ENCODE results near the gene SLC35B4. TPM values are rescaled to one million over a fixed set of nuclear protein-coding genes. Genes with fewer than 3 reads are reported as not detected.

SLC35B4 gene
- total and polyA plus RNA-seq, 7 donors, result 2.4 to 9.4 (median 6.1) TPM

DNA sequence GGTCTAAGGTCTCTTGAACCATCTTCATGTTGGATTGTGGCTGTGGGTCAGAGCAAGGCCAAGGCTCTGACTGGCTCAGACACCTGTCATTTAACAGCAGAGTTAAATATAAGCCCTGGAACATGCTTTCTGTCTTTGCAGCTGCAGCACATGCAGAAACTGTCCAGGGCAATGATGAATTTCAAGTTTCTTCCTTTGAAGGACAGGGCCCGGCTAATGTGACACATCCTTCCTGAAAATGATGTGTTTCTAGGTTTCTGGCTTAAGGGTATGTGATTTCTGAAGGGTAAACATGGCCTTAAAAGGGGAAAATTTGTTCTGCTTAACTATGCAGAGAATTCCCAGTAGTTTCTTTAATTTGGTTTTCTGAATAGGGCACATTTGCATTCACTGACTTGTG lies 34.0 kb upstream of the SLC35B4 start:
- Histone ChIP-seq H3K9me3 (no peaks in the 10 kb centered on the region), H3K4me3 (no peak overlapping the region), H3K4me1 (no peaks in the 10 kb centered on the region), H3K36me3 (no peaks in the 10 kb centered on the region), H3K27ac (no peak overlapping the region), H3K27me3 (peaks cover 0 to under 1% (median 0%) of the 10 kb centered on the region in 3 donors)
- no peak for TF ChIP-seq POLR2A (IDR thresholded peaks at IDR 0.05)
- no peak for TF ChIP-seq POLR2AphosphoS5 (IDR thresholded peaks at IDR 0.05)
- no peak for TF ChIP-seq EP300 (IDR thresholded peaks at IDR 0.05)
- TF ChIP-seq, protein P1, sequence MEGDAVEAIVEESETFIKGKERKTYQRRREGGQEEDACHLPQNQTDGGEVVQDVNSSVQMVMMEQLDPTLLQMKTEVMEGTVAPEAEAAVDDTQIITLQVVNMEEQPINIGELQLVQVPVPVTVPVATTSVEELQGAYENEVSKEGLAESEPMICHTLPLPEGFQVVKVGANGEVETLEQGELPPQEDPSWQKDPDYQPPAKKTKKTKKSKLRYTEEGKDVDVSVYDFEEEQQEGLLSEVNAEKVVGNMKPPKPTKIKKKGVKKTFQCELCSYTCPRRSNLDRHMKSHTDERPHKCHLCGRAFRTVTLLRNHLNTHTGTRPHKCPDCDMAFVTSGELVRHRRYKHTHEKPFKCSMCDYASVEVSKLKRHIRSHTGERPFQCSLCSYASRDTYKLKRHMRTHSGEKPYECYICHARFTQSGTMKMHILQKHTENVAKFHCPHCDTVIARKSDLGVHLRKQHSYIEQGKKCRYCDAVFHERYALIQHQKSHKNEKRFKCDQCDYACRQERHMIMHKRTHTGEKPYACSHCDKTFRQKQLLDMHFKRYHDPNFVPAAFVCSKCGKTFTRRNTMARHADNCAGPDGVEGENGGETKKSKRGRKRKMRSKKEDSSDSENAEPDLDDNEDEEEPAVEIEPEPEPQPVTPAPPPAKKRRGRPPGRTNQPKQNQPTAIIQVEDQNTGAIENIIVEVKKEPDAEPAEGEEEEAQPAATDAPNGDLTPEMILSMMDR (IDR thresholded peaks at IDR 0.05), result no peak
- no peak for DNase-seq
- 35 to 71% methylated on average over 1 of the region's 1 CpG for WGBS, 2 donors
- intact Hi-C loops (cut with DNase I), result no loop called here

GRCh38 chr7:134347567-134347966 lies 30.8 kb upstream of the SLC35B4 start:
- no peak overlapping the region for H3K27ac ChIP-seq
- TF ChIP-seq, protein P1 (IDR thresholded peaks at IDR 0.05), result no peak
- TF ChIP-seq POLR2A (IDR thresholded peaks at IDR 0.05), result no peak
- no peak for TF ChIP-seq EP300 (IDR thresholded peaks at IDR 0.05)
- TF ChIP-seq POLR2AphosphoS5 (IDR thresholded peaks at IDR 0.05), result no peak
- 86 to 90% methylated on average over 5 of the region's 5 CpGs for WGBS, 2 donors

GRCh38 chr7:134343796-134344195 lies 27.1 kb upstream of the SLC35B4 start:
- Histone ChIP-seq H3K9me3 (no peaks in the 10 kb centered on the region), H3K4me1 (no peaks in the 10 kb centered on the region), H3K27me3 (peaks cover 0 to 3% (median 0%) of the 10 kb centered on the region in 3 donors), H3K36me3 (no peaks in the 10 kb centered on the region), H3K27ac (no peak overlapping the region), H3K4me3 (no peak overlapping the region)
- TF ChIP-seq POLR2AphosphoS5 (IDR thresholded peaks at IDR 0.05) (no peak), POLR2A (IDR thresholded peaks at IDR 0.05) (no peak), EP300 (IDR thresholded peaks at IDR 0.05) (no peak)
- TF ChIP-seq, protein P1 (IDR thresholded peaks at IDR 0.05), result no peak
- 78 to 85% methylated on average over 6 of the region's 6 CpGs for WGBS, 2 donors
- intact Hi-C loops (cut with DNase I), result loop anchor here (10.0 kb wide), 1 partner anchor 179 kb away; no protein-coding TSS in a partner anchor
- DNase-seq, result no peak

More at GRCh38 chr7:134347567-134347966, 30.8 kb upstream of the SLC35B4 start:
- intact Hi-C loops (cut with DNase I), result loop anchor here (10.0 kb wide), 1 partner anchor 183 kb away; no protein-coding TSS in a partner anchor
- H3K4me3 ChIP-seq, result no peak overlapping the region
- no peaks in the 10 kb centered on the region for H3K36me3 ChIP-seq
- no peak for DNase-seq
- H3K9me3 ChIP-seq, result no peaks in the 10 kb centered on the region
- no peaks in the 10 kb centered on the region for H3K4me1 ChIP-seq
- peaks cover 0 to 3% (median 0%) of the 10 kb centered on the region in 3 donors for H3K27me3 ChIP-seq

- TF ChIP-seq POLR2A (IDR thresholded peaks at IDR 0.05) (no peak), EP300 (IDR thresholded peaks at IDR 0.05) (no peak), POLR2AphosphoS5 (IDR thresholded peaks at IDR 0.05) (no peak)
- TF ChIP-seq, protein P1 (IDR thresholded peaks at IDR 0.05), result no peak
- no peak overlapping the region for H3K4me3 ChIP-seq
- no peaks in the 10 kb centered on the region for H3K9me3 ChIP-seq
- no peaks in the 10 kb centered on the region for H3K36me3 ChIP-seq
- no peak overlapping the region for H3K27ac ChIP-seq
- intact Hi-C loops (cut with DNase I), result loop anchor here (10.0 kb wide), 1 partner anchor 178 kb away; no protein-coding TSS in a partner anchor
- H3K4me1 ChIP-seq, result no peaks in the 10 kb centered on the region
- peaks cover 0 to 3% (median 0%) of the 10 kb centered on the region in 3 donors for H3K27me3 ChIP-seq
- DNase-seq, result no peak
Measured at GRCh38 chr7:134343136-134343535, 26.4 kb upstream of the SLC35B4 start.

DNA sequence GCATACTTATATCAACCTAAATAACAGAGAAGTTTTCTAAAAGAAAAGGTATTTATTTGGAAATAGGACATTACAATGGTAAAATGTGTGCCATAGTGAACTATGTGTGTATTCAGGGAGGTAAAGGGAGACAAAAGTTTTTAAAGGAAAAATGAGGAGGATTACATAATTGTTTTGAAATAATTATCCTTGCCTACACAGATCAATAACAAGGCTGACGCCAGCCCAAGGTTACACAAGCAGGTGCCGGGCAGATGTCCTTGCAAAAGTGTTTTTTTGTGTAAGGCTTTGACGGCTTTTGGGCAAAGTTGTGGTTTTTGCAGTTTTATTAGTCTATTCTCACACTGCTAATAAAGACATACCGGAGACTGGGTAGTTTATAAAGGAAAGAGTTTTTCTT lies 22.7 kb upstream of the SLC35B4 start:
- H3K4me3 ChIP-seq, result no peak overlapping the region

More for the DNA sequence above, 22.7 kb upstream of the SLC35B4 start:
- Histone ChIP-seq H3K36me3 (no peaks in the 10 kb centered on the region), H3K9me3 (no peaks in the 10 kb centered on the region), H3K27me3 (no peaks in the 10 kb centered on the region), H3K27ac (no peak overlapping the region), H3K4me1 (no peaks in the 10 kb centered on the region)
- WGBS, 2 donors, result 88 to 89% methylated on average over 4 of the region's 4 CpGs
- DNase-seq, result no peak
- intact Hi-C loops (cut with DNase I), result no loop called here
- no peak for TF ChIP-seq POLR2A (IDR thresholded peaks at IDR 0.05)
- TF ChIP-seq, protein P1 (IDR thresholded peaks at IDR 0.05), result no peak
- TF ChIP-seq EP300 (IDR thresholded peaks at IDR 0.05), result no peak
- no peak for TF ChIP-seq POLR2AphosphoS5 (IDR thresholded peaks at IDR 0.05)

Data from sigmoid colon (tissue), 7 donors.